Panc1 (cell line): Measurements from ENCODE around the gene APMAP. TPM values are rescaled to one million over a fixed set of nuclear protein-coding genes. Genes with fewer than 3 reads are reported as not detected.

Experiments used
- ATAC-seq: fragments of 200-7000 bp; cut with Tn5 transposase; 2 replicates; pipeline ENCODE4 v1.9.1; 2020; ENCODE audit warnings: mild to moderate bottlenecking, moderate library complexity
- BruUV-seq: library from RNA; stranded (reverse); fragments of 400-500 nt; replicated peaks from 2 replicates; lab custom pipeline; 2021; lab: Mats Ljungman, UMichigan
- CTCF ChIA-PET: fragments of 300-600 bp; sonication (Branson Sonifier 250); formaldehyde crosslinking; loops from one replicate; lab custom pipeline; 2022; ENCODE audit warnings: antibody characterized with exemption; lab: Charles Lee
- POLR2A ChIA-PET: fragments of 300-600 bp; sonication (Branson Sonifier 250); formaldehyde crosslinking; loops from one replicate; lab custom pipeline; 2022; ENCODE audit warnings: antibody characterized with exemption; lab: Charles Lee
- DNase-seq: peaks from one replicate; pipeline ENCODE4 v3.0.0-alpha.2; 2010; ENCODE audit warnings: low read depth, low spot score
- H3K27ac ChIP-seq: 2 replicates; pipeline ENCODE4 v1.5.1; 2011; ENCODE audit warnings: mild to moderate bottlenecking, low read length, inconsistent platforms
- H3K27me3 ChIP-seq: fragments of 200-500 bp; sonication (Bioruptor generic); 2 replicates; pipeline ENCODE4 v1.6.0; 2014; ENCODE audit warnings: low read length, inconsistent platforms; ENCODE audit not compliant: control insufficient read depth, insufficient read depth
- H3K36me3 ChIP-seq: fragments of 200-500 bp; sonication (Bioruptor generic); 2 replicates; pipeline ENCODE4 v1.5.1; 2014; ENCODE audit warnings: inconsistent platforms, mild to moderate bottlenecking, low read length, moderate library complexity; ENCODE audit not compliant: control insufficient read depth, insufficient read depth
- H3K4me1 ChIP-seq: 2 replicates; pipeline ENCODE4 v1.5.1; 2011; ENCODE audit warnings: inconsistent platforms, mild to moderate bottlenecking, low read length, moderate library complexity; ENCODE audit not compliant: control insufficient read depth, insufficient read depth
- H3K4me3 ChIP-seq, 2 experiments: 2 replicates each; pipeline ENCODE4 v1.5.1; 2011 to 2012; ENCODE audit warnings: low read depth in 2 of 2, low read length in 2 of 2, mild to moderate bottlenecking in 2 of 2, inconsistent platforms in 1 of 2, moderate library complexity in 1 of 2
- H3K9me3 ChIP-seq: fragments of 200-500 bp; sonication (Bioruptor generic); 2 replicates; pipeline ENCODE4 v1.5.1; 2014; ENCODE audit warnings: low read depth, mild to moderate bottlenecking, inconsistent platforms, low read length, moderate library complexity; ENCODE audit not compliant: control insufficient read depth, insufficient read depth
- CTCF ChIP-seq: fragments of 450-650 bp; IDR thresholded peaks from 2 replicates; pipeline ENCODE4 v1.5.1; 2017; ENCODE audit warnings: mild to moderate bottlenecking
- POLR2AphosphoS5 ChIP-seq: IDR thresholded peaks from 2 replicates; pipeline ENCODE4 v1.6.1; 2012; ENCODE audit warnings: mild to moderate bottlenecking, low read depth, low read length, moderate library complexity
- REST ChIP-seq, 2 experiments: IDR thresholded peaks; 2 replicates each; pipeline ENCODE4 v1.6.1; 2011 to 2012; ENCODE audit warnings: low read depth in 2 of 2, control low read depth in 1 of 2, low read length in 1 of 2, mild to moderate bottlenecking in 1 of 2, moderate library complexity in 1 of 2; ENCODE audit not compliant: insufficient read depth in 1 of 2
- SIN3A ChIP-seq: IDR thresholded peaks from 2 replicates; pipeline ENCODE4 v1.6.1; 2012; ENCODE audit warnings: low read depth, mild to moderate bottlenecking, low read length, moderate library complexity, borderline replicate concordance; ENCODE audit not compliant: insufficient read depth
- TCF7L2 ChIP-seq: IDR thresholded peaks from 2 replicates; pipeline ENCODE4 v1.6.1; 2011; ENCODE audit warnings: mild to moderate bottlenecking, low read depth, low read length, inconsistent platforms
- in situ Hi-C: cut with HindIII; loops from 2 replicates; pipeline ENCODE4 v1.10.0; 2016; ENCODE audit warnings: low sequenced_read_pairs, low pct_unique_long_range_greater_than_20kb
- intact Hi-C: fragments of 100-400 bp; cut with micrococcal nuclease; formaldehyde crosslinking; loops from one replicate; pipeline ENCODE4 v1.10.0; 2022; ENCODE audit not compliant: unreplicated experiment
- total RNA-seq: library from RNA; stranded (reverse); gene quantifications from one replicate; pipeline ENCODE4 v1.2.1, GENCODE V29; 2021; ENCODE audit not compliant: unreplicated experiment

Gene APMAP
- total RNA-seq, 1 experiment from 2014 or later: 165 TPM

- no peaks in the 10 kb centered on the region for H3K27me3 ChIP-seq
- in situ Hi-C loops: no loop called here
- H3K36me3 ChIP-seq: no peaks in the 10 kb centered on the region
- no peak overlapping the region for H3K4me3 ChIP-seq
- no TSS peak for BruUV-seq
- no peaks in the 10 kb centered on the region for H3K9me3 ChIP-seq
- ChIA-PET POLR2A (no interaction called here), CTCF (interaction anchor here (0.6 to 2.3 kb wide), 3 partner anchors 10 to 459 kb away, joined by 3 to 9 read pairs (median 4); no protein-coding TSS in a partner anchor)
- H3K4me1 ChIP-seq: no peaks in the 10 kb centered on the region
- ATAC-seq: peak; percentile 26; the same call in 1 of the 2 replicates
- no peak overlapping the region for H3K27ac ChIP-seq
- TF ChIP-seq POLR2AphosphoS5 (no peak), CTCF (peak; percentile 1), TCF7L2 (no peak), SIN3A (no peak), REST (IDR thresholded peaks at IDR 0.05; ENCODE audit: insufficient read depth in 1 of 2, low read depth in 2 of 2, low read length in 1 of 2) (no peak)
- no peak for DNase-seq
- intact Hi-C loops: loop anchor here (5.0 kb wide), 1 partner anchor 137 kb away; no protein-coding TSS in a partner anchor
Observed at GRCh38 chr20:24918579-24919566, 73.7 kb downstream of the APMAP start.

DNA sequence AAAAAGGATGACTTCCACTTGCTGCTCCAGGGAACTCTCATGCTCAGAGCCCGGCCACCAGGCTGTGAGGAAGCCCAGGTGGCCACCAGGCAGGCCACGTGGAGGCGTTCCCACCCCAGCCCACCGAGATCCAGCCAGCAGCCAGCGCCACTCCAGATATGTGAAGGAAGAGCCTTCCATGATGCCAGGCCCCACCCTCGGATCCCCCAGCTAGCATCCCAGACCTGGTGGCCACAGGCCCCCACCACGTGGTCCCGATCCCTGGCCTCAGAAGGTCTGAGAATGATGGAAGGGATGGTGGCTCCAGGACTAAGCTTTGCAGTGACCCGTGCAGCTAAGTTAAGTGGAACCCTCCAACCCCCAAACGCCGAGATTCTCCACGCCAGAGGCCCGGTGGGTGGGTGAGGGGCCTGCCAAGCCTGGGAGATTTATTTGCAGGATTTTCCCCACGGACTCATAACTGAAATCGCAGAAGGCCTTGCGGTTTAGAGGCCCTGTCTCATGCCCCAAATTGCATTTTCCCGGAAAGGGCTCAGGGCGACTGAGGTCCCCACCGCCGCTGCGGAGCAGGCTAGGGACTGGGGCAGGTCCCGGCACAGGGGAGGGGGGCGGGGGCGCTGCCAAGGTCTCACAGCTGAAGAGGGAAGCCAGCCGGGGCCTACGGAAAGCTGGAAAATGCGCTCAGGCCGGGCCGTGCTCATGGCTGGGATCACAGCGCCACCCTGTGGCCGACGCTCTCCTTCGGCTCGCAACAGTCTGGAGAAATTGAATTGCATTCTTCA is 74.6 kb downstream of the APMAP start:
- Histone ChIP-seq H3K36me3 (no peaks in the 10 kb centered on the region), H3K9me3 (no peaks in the 10 kb centered on the region), H3K4me1 (no peaks in the 10 kb centered on the region), H3K4me3 (no peak overlapping the region), H3K27me3 (no peaks in the 10 kb centered on the region), H3K27ac (no peak overlapping the region)
- ChIA-PET POLR2A (no interaction called here), CTCF (interaction anchor here (0.6 to 2.3 kb wide), 2 partner anchors 133 to 459 kb away, joined by 3 to 9 read pairs; no protein-coding TSS in a partner anchor)
- DNase-seq: peak; percentile 17
- TF ChIP-seq POLR2AphosphoS5 (no peak), CTCF (peak; percentile 93)
- peak; percentile 94 for ATAC-seq
- BruUV-seq: no TSS peak
- intact Hi-C loops: loop anchor here (5.0 kb wide), 1 partner anchor 136 kb away; no protein-coding TSS in a partner anchor
- in situ Hi-C loops: no loop called here
